ENCODE results near the gene VILL.
A peak's percentile ranks its signal among the peaks of the same experiment; 100 is the strongest.
"Not testable (repeated sequence)": the region's sequence is repeated elsewhere in the genome, so short reads cannot be mapped to it uniquely, and the experiment has no call there.

VILL gene

DNA sequence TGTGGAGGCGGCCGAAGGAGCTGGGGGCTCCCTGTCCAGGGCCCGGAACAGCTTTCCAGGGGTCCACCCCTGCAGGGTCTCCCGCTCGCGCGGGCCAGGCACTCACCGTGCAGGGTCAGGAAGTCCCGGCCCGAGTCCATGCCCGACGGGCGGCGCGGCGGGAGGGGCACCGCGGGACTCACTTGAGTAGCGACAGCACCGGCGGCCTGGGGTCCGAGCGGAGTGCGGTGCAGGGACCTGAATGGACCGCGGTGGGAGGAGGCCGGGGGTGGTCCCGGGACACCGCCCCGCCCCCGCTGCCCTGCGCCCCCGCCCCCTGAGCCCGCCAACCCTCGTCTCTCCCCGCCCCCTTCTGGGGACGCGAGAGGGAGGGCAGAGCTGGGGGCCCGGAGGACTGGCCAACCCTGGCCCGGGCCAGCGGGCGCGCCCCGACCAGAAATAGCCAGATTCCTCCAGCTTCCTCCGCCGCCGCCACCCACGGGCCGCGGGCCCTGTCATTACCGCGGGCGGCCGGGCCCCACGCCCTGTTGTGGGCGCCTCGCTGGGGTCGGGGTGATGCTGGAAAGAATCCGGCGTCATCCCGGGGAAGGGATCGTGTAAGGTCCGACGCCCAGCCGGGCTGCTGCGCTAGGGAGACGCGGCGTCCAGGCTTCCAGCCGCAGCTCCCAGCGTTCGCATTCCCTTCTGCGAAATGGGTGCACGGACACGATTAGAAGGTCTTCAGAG is 39.0 kb downstream of the VILL start, which contains the start of gene PLCD1:
PLCD1 (minus strand) TSS at position 243 of the 726 bp plus-strand sequence; CDS start at position 140, 103 bp downstream.
- DNase-seq, result no peak
- TF ChIP-seq POLR2A (IDR thresholded peaks at IDR 0.05; ENCODE audit: low read length) (no peak), GATA1 (IDR thresholded peaks at IDR 0.05; ENCODE audit: low read depth, low read length) (no peak)

DNA sequence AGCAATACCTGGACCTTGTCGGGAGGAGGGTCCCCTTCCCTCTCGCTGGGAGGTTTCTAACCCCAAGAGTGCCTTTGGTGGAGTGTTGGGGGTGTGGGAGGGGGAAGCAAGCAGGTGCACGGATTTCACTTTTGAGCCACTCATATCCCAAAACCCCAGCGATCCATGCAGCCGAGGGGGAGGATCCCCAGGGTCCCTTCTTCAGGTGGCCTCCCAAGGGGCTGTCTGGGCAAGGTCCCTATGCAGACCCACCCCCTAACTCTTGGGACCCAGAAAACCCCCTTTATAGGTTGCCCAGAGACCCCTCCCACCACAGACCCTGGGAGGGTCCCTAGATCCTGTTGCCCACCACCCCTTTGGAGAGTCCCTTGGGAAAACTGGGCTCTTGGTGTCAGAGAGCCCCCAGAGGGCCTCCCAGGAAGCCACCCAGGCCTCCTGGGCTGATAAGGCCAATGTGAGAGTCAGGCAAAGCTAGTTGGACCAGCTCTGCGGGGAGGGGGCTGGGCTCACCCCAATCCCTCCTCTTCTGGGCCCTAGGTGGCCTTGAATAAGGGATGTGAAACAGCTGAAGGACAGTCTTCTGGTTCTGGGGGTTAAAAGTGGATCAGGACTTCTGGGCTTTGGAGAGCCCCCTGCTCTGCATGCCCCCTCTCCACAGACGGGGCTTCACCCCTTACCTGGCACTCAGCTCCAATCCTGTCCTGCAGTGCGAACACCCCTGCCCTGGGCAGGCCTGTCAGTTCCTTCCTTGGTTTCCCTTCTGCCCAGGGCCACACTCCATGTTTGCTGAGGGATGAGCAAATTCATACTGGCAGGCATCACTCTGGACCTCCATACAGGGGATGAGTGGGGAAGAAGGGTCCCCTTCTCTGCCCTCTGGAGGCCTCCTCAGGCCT is 39.8 kb downstream of the VILL start:
- no peak for DNase-seq
- TF ChIP-seq POLR2A (IDR thresholded peaks at IDR 0.05; ENCODE audit: low read length) (no peak), GATA1 (IDR thresholded peaks at IDR 0.05; ENCODE audit: low read depth, low read length) (no peak)

- TF ChIP-seq POLR2A (IDR thresholded peaks at IDR 0.05; ENCODE audit: low read length) (no peak), GATA1 (IDR thresholded peaks at IDR 0.05; ENCODE audit: low read depth, low read length) (no peak)
Observed at GRCh38 chr3:38031022-38031994, 40.7 kb downstream of the VILL start.

DNA sequence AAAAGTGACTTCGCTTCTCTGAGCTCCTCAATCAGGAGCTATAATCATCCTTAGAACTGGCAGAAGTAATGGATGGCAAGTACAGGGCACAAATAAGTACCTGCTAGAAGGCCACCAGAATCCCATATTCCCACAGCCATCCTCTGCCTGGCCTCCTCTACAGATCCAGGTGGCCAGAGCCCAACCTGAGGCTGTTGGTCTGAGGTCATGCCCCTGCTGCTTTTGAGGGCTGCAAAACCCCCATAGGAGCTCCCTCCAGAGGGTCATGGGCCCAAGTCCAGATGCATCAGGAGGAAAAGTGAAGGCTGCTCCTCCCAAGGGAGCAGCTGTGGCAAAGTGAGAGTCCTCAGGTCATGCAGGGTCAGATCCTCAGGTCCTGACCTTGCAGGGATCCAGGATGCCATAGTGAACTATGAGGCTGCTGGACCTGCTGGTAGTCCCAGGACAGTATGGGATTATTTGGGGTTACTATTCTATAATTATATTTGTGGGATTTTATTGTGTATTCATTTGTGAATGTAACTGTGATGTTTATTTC is 41.8 kb downstream of the VILL start:
- DNase-seq, result no peak

More at GRCh38 chr3:38031022-38031994, 40.7 kb downstream of the VILL start:
- no peak for DNase-seq

GRCh38 chr3:38033586-38033985 is 43.0 kb downstream of the VILL start:
- not testable (repeated sequence) for DNase-seq

More for the DNA sequence above, 41.8 kb downstream of the VILL start:
- TF ChIP-seq POLR2A (IDR thresholded peaks at IDR 0.05; ENCODE audit: low read length), result no peak
- no peak for TF ChIP-seq GATA1 (IDR thresholded peaks at IDR 0.05; ENCODE audit: low read depth, low read length)

GRCh38 chr3:38034335-38034734 is 43.7 kb downstream of the VILL start:
- DNase-seq, result not testable (repeated sequence)

DNA sequence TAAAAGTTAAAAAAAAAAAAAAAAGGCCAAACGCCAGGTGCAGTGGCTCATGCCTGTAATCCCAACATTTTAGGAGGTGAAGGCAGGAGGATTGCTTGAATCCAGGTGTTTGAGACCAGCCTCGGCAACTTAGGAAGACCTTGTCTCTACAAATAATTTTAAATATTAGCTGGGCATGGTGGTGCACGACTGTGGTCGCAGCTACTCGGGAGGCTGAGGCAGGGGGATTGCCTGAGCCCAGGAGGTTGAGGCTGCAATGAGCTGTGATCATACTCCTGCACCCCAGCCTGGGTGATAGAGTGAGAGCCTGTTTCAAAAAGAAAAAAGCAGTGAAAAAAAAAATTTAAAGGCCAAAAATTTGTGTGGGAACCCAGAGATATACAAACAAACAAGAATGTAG is 45.7 kb downstream of the VILL start:
- no peak for DNase-seq
- TF ChIP-seq GATA1 (IDR thresholded peaks at IDR 0.05; ENCODE audit: low read depth, low read length) (no peak), POLR2A (IDR thresholded peaks at IDR 0.05; ENCODE audit: low read length) (no peak)

DNA sequence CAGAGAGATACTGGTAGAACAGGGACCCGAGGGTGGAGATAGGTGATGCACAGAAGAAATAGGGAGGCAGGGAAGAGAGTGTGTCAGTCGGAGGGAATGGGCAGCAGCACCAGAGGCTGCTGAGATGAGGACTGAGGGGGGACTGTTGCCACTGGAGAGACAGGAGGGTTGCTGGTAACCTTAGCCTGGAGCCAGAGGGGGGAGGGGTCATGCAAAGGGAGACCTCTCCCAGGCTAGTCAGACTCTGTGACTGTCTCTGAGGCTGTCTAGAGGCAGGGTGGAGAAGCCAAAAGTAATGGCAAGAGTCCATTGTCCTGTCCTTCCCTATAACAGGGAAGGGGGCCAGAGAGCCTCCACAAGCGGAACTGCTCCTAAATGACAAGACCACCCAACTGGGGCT is 46.3 kb downstream of the VILL start:
- TF ChIP-seq GATA1 (IDR thresholded peaks at IDR 0.05; ENCODE audit: low read depth, low read length), result no peak
- no peak for TF ChIP-seq POLR2A (IDR thresholded peaks at IDR 0.05; ENCODE audit: low read length)
- no peak for DNase-seq

GRCh38 chr3:38038447-38038911 is 47.9 kb downstream of the VILL start:
- no peak for DNase-seq
- no peak for TF ChIP-seq GATA1 (IDR thresholded peaks at IDR 0.05; ENCODE audit: low read depth, low read length)
- TF ChIP-seq POLR2A (IDR thresholded peaks at IDR 0.05; ENCODE audit: low read length), result no peak

DNA sequence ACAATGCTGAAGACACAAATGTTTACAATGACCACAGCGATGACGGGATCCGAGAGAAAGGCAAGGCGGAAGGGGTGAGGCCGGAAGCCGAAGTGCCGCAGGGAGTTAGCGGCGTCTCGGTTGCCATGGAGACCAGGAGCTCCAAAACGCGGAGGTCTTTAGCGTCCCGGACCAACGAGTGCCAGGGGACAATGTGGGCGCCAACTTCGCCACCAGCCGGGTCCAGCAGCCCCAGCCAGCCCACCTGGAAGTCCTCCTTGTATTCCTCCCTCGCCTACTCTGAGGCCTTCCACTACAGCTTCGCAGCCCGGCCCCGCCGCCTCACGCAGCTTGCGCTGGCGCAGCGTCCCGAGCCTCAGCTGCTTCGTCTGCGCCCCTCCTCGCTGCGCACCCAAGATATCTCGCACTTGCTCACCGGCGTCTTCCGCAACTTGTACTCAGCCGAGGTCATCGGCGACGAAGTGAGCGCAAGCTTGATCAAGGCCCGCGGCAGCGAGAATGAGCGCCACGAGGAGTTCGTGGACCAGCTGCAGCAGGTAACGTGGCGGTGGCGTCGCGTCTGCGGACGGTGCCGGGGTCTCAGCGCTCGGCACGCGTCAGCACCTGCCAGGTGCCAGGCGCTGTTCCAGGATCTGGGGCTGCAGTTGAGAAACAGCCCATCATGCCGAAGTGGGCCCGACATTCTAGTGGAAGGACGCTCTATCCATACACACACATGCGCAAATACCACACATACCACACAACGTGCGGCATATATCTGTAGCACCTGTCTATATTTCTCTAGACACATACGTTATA is 48.7 kb downstream of the VILL start, which contains the start of gene DLEC1:
DLEC1 (plus strand) TSS at position 108 of the 798 bp plus-strand sequence; CDS start at position 126, 18 bp downstream.
- TF ChIP-seq POLR2A (IDR thresholded peaks at IDR 0.05; ENCODE audit: low read length), result no peak
- DNase-seq, result peak in 1 of 2 experiments; percentile 14

- TF ChIP-seq POLR2A (IDR thresholded peaks at IDR 0.05; ENCODE audit: low read length) (no peak), GATA1 (IDR thresholded peaks at IDR 0.05; ENCODE audit: low read depth, low read length) (no peak)
- DNase-seq, result peak; percentile 22 to 28
Observed at GRCh38 chr3:38039899-38040261, 49.3 kb downstream of the VILL start.

DNA sequence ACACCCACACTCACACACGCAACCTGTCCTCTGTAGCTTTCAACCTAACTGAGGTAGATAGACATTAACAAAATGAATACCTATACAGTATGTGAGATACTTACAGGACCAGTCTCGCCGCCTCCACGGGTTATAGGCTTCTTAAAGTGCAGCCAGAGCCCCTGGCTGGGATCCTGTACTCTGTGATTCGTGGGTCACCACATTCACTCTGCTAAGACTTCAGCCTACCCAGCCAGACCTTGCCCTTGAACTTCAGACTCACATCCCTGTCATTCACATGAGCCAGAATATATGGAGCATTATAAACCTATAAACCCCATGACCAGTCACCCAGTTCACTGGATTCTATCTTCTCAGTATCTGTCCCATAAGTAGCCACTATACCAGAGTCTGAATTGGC is 49.8 kb downstream of the VILL start:
- no peak for DNase-seq
- TF ChIP-seq POLR2A (IDR thresholded peaks at IDR 0.05; ENCODE audit: low read length) (no peak), GATA1 (IDR thresholded peaks at IDR 0.05; ENCODE audit: low read depth, low read length) (no peak)

DNA sequence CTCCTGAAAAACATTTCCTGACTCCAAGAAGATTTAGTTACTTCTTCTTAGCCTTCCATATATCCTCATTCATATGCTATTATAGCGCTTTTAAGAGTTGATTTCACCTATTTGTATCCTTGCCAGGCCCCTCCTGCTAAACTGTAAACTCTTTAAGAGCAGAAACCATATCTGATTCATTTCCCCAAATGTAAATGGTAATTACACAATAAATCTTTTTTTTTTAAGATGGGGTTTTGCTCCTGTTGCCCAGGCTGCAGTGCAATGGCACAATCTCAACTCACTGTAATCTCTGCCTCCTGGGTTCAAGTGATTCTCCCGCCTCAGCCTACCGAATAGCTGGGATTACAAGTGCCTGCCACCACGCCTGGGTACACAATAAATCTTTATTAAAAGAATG is 52.9 kb downstream of the VILL start:
- DNase-seq, result no peak
- no peak for TF ChIP-seq POLR2A (IDR thresholded peaks at IDR 0.05; ENCODE audit: low read length)
- TF ChIP-seq GATA1 (IDR thresholded peaks at IDR 0.05; ENCODE audit: low read depth, low read length), result no peak
